Measurements from ENCODE around the gene TCEANC2.

The TCEANC2 gene

DNA sequence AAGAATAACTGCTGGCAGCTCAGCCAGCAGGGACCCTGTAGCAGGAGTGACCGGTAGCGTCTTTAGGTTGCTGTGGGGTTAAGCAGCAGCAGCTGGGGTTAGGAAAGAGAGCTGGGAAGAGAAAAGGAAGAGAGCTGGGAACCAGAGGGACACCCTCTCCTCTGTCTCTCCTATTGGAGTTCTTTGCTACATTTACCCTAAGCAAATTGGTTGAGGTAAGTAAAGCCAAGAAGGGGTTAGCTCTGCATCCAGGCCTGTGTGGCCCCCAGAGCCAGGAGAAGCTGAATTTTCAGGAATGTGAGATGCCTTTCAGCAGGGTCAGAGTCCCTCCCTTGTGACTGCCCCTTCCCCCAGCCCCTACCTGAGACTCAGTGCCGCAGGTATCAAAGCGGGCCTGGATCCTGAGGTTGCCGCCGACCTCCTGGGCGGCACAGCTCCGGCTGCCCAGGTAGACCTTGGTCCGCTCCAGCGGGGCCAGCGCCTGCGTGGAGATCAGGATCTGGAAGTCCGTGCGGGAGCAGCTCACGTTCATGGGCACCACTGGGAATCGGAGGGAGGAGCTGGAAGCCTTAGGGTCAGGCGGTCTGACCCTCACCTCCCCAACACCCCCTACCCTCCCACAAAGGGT is 83.0 kb downstream of the TCEANC2 start:
- peak overlapping the region; percentile 69 for H3K27ac ChIP-seq
- TF ChIP-seq, protein P1, sequence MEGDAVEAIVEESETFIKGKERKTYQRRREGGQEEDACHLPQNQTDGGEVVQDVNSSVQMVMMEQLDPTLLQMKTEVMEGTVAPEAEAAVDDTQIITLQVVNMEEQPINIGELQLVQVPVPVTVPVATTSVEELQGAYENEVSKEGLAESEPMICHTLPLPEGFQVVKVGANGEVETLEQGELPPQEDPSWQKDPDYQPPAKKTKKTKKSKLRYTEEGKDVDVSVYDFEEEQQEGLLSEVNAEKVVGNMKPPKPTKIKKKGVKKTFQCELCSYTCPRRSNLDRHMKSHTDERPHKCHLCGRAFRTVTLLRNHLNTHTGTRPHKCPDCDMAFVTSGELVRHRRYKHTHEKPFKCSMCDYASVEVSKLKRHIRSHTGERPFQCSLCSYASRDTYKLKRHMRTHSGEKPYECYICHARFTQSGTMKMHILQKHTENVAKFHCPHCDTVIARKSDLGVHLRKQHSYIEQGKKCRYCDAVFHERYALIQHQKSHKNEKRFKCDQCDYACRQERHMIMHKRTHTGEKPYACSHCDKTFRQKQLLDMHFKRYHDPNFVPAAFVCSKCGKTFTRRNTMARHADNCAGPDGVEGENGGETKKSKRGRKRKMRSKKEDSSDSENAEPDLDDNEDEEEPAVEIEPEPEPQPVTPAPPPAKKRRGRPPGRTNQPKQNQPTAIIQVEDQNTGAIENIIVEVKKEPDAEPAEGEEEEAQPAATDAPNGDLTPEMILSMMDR (conservative IDR thresholded peaks at IDR 0.05): no peak

DNA sequence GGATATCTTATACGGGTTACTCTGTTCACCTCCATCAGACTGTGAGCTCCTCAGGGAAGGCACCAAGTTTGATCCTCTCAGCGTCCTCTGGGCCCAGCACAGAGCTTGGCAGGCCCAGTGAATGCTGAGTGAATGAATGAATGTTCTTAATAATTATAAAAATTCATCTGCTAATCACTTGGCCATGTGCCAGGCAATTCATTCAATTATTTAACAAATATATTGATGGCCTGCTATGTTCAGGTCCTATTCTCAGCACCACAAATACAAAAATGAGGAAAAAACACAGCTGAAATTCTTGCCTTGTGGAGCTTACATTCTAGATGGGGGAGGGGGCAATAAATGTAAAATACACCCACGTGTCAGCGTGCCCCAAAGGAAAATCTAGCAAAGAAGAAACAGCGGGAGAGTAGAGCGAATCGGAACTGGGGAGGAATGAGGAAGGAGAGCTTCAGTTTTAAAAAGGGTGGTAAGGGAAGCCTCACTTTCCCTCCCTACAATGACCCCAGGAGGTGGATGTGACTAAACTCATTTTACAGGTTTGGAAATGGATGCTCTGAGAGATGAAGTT is 83.6 kb downstream of the TCEANC2 start:
- TF ChIP-seq, protein P1 (conservative IDR thresholded peaks at IDR 0.05): no peak
- peak overlapping the region; percentile 69 for H3K27ac ChIP-seq

DNA sequence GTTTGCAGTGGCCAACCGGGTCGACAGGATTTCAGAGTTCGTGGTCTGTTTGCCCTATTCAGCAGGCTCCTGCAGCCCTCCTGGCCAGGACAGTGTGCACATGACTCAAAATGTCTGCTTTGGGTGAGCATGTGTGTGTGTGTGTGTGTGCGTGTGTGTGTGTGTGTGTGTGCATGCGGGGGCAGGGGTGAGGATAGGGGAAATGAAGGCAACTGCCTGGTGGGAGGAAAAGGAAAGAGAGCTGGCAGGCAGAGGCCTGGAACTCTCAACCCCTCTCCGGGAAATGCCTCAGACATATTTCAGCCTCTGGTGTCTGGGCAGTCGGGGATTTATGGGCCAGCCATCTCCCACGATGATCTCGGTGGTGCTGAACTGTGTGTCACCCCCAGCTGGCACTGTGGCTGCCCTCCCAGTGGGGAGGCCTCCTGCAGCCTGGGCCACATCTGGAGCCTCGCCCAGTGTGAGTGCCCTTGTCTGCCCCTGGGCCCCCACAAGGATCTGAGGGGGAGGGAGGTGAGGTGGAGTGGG is 84.2 kb downstream of the TCEANC2 start:
- TF ChIP-seq, protein P1 (conservative IDR thresholded peaks at IDR 0.05): no peak
- H3K27ac ChIP-seq: peak overlapping the region; percentile 69

DNA sequence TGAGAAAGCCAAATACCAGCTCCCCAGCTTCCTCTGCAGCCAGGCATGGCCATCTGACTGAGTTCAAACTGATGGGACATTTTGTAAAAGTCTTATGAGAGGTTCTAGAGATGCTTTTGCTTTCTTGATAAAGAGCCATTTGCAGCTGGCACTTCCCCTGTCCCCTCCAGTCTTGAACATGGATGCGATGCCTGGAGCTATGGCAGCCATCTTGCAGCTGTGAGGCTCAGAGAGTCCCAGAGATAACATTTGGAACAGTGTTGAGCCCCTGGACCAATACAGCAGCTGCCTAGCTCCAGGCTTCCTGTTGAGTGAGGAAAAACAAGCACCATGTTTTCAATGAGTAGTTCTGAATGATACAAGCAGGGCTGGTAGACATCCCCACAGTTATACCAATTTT is 85.6 kb downstream of the TCEANC2 start:
- no peak overlapping the region for H3K27ac ChIP-seq
- TF ChIP-seq, protein P1 (conservative IDR thresholded peaks at IDR 0.05): no peak

DNA sequence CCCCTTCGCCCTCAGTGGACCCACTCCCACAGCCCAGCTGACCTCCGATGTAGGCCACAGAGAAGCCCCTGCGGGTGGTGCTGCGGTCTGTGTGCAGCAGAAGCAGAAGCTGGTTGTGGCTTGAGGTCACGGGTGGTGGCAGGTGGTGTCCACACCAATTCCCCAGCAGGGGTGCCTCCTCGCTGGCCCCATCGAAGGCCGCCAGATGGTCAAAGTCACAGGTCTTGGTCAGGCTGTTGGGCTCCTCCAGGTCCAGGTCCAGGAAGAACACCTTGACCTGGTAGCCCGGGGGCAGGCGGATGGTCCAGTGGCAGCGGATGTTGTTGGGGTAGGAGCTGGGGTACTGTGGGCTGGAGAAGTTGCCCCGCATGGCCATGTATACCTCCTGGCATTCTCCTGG is 86.3 kb downstream of the TCEANC2 start:
- H3K27ac ChIP-seq: no peak overlapping the region
- TF ChIP-seq, protein P1 (conservative IDR thresholded peaks at IDR 0.05): no peak

DNA sequence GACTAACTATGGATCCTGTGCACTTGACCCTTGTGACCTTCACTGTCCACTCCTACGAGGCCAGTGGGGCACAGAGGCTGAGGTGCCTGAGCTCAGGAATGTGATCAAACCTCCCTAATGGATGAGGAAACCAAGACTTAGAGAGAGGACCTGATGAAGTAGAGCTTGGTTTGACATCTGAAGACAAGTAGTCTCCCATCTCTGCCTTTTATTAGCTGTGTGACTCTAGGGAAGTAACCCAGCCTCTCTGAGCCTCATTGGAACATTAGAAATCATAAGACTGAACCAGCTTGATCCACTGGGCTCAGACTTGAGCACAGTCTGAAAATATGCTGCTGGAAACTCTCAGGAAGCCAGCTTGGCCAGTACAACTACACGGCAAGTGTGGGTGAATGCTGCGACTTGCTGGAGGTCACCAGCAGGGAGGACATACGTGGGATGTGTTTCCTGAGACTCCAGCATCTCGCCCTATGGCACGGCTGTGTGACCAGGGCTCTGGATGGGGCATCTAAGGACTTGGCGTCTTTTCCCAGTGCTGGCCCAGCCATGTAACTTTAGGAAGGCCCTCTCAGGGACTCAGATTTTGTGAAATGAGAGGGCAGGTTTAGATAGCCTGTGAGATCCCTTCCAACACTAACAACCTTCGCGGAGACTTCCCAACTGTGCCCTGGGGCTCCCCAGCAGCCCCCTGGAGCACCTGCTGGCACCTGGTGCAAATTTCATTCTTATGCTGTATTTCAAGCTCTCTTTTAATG is 88.9 kb downstream of the TCEANC2 start:
- TF ChIP-seq, protein P1 (conservative IDR thresholded peaks at IDR 0.05): no peak
- H3K27ac ChIP-seq: no peak overlapping the region

DNA sequence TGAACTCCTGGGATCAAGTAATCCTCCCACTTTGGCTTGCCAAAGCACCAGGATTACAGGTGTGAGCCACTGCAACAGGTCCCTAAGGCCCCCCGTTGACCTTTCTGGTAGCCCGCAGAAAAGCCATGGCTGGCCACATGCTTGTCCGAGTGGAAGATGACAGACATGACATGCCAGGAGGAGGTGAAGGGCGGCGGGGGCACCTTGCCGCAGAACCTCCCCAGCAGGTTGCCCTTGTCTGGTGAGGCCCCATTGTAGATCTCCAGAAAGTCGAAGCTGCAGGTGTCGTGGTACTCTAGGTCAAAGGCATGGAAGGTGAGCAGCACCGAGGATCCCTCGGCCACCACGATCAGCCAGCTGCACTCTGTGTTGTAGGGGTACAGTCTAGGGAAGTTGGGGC is 91.0 kb downstream of the TCEANC2 start:
- TF ChIP-seq, protein P1 (conservative IDR thresholded peaks at IDR 0.05): no peak
- no peak overlapping the region for H3K27ac ChIP-seq
